CD14-positive monocyte (primary cell): ENCODE data around the gene AGPAT3. TPM values are rescaled to one million over a fixed set of nuclear protein-coding genes. Genes with fewer than 3 reads are reported as not detected.
A peak's percentile ranks its signal among the peaks of the same experiment; 100 is the strongest.

Source experiments
- DNase-seq, 3 donors: peaks; one replicate each; pipeline ENCODE4 v3.0.0-alpha.2; 2011 to 2022
- H2AFZ ChIP-seq: 2 replicates; pipeline ENCODE4 v1.6.0; 2012; ENCODE audit warnings: mild to moderate bottlenecking, low read depth, low read length, inconsistent platforms; ENCODE audit not compliant: insufficient read depth, poor library complexity, severe bottlenecking
- H3K27ac ChIP-seq, 2 donors: 1 replicate in 1 of 2; 2 replicates in 1 of 2; pipeline ENCODE4 v1.5.1; 2012 to 2013; ENCODE audit warnings: low read length in 2 of 2, control low read depth in 1 of 2, inconsistent platforms in 1 of 2, low read depth in 1 of 2, mild to moderate bottlenecking in 1 of 2
- H3K27me3 ChIP-seq, 2 donors: one replicate each; pipeline versions ENCODE4 v1.6.0 to v1.6.1; 2011 to 2013; ENCODE audit warnings: low read length in 2 of 2; ENCODE audit not compliant: control insufficient read depth in 2 of 2, insufficient read depth in 2 of 2
- H3K36me3 ChIP-seq, 2 donors: replicated peaks in 1 of 2; 1 replicate in 1 of 2; 2 replicates in 1 of 2; pipeline versions ENCODE4 v1.5.1 to v1.6.1; 2012 to 2013; ENCODE audit warnings: low read length in 2 of 2, control low read depth in 1 of 2, inconsistent platforms in 1 of 2, mild to moderate bottlenecking in 1 of 2; ENCODE audit not compliant: insufficient read depth in 2 of 2, control insufficient read depth in 1 of 2
- H3K4me1 ChIP-seq, 2 donors: 1 replicate in 1 of 2; 2 replicates in 1 of 2; pipeline versions ENCODE4 v1.5.1 to v1.6.1; 2012 to 2013; ENCODE audit warnings: low read length in 2 of 2, control low read depth in 1 of 2, inconsistent platforms in 1 of 2, mild to moderate bottlenecking in 1 of 2, moderate library complexity in 1 of 2; ENCODE audit not compliant: insufficient read depth in 2 of 2, control insufficient read depth in 1 of 2
- H3K4me2 ChIP-seq: replicated peaks from 2 replicates; pipeline ENCODE3; 2012; ENCODE audit warnings: low read length, moderate library complexity, mild to moderate bottlenecking; ENCODE audit not compliant: poor library complexity, severe bottlenecking; ENCODE audit errors: extremely low read depth
- H3K4me3 ChIP-seq, 3 experiments: fragments of 200-600 bp in 1 of 3; sonication (generic) in 1 of 3; replicated peaks in 1 of 3; 1 replicate in 2 of 3; 2 replicates in 1 of 3; pipeline ENCODE4 v1.5.1; 2011 to 2013; ENCODE audit warnings: low read length in 3 of 3, mild to moderate bottlenecking in 3 of 3, control low read depth in 2 of 3, low read depth in 2 of 3, inconsistent platforms in 1 of 3, moderate library complexity in 1 of 3
- H3K79me2 ChIP-seq: 2 replicates; pipeline ENCODE4 v1.6.0; 2012; ENCODE audit warnings: mild to moderate bottlenecking, control low read depth, inconsistent platforms, low read length, moderate library complexity; ENCODE audit not compliant: insufficient read depth
- H3K9ac ChIP-seq: 2 replicates; pipeline ENCODE4 v1.6.0; 2017; ENCODE audit warnings: low read length, mild to moderate bottlenecking; ENCODE audit not compliant: insufficient read depth, poor library complexity, severe bottlenecking
- H3K9me3 ChIP-seq, 2 donors: replicated peaks in 1 of 2; 1 replicate in 1 of 2; 2 replicates in 1 of 2; pipeline versions ENCODE4 v1.5.1 to v1.6.1; 2012 to 2013; ENCODE audit warnings: low read length in 2 of 2, control low read depth in 1 of 2; ENCODE audit not compliant: control insufficient read depth in 1 of 2, insufficient read depth in 1 of 2
- H4K20me1 ChIP-seq: 2 replicates; pipeline ENCODE4 v1.6.0; 2012; ENCODE audit warnings: mild to moderate bottlenecking, low read length, control low read depth, moderate library complexity; ENCODE audit not compliant: insufficient read depth
- H3K27ac Mint-ChIP-seq, 7 donors: one replicate each; pipeline ENCODE4 v1.8.0; 2020; ENCODE audit warnings: mild to moderate bottlenecking in 7 of 7, mixed read lengths in 7 of 7, moderate library complexity in 6 of 7, inconsistent platforms in 2 of 7
- H3K27me3 Mint-ChIP-seq, 3 donors: one replicate each; pipeline ENCODE4 v1.8.0; 2021 to 2022; ENCODE audit warnings: low read depth in 3 of 3, mild to moderate bottlenecking in 3 of 3, mixed read lengths in 3 of 3, moderate library complexity in 3 of 3, inconsistent platforms in 1 of 3
- H3K36me3 Mint-ChIP-seq, 2 donors: one replicate each; pipeline ENCODE4 v1.8.0; 2020; ENCODE audit warnings: mixed read lengths in 2 of 2, inconsistent platforms in 1 of 2, mild to moderate bottlenecking in 1 of 2
- H3K4me1 Mint-ChIP-seq: one replicate; pipeline ENCODE4 v1.8.0; 2020; ENCODE audit warnings: mild to moderate bottlenecking, mixed read lengths
- H3K4me3 Mint-ChIP-seq, 2 donors: one replicate each; pipeline ENCODE4 v1.8.0; 2020; ENCODE audit warnings: mild to moderate bottlenecking in 2 of 2, mixed read lengths in 2 of 2, moderate library complexity in 1 of 2
- H3K9me3 Mint-ChIP-seq, 7 donors: one replicate each; pipeline ENCODE4 v1.8.0; 2020 to 2022; ENCODE audit warnings: mixed read lengths in 7 of 7, mild to moderate bottlenecking in 6 of 7, moderate library complexity in 6 of 7, inconsistent platforms in 2 of 7
- CTCF ChIP-seq: fragments of 200-600 bp; IDR thresholded peaks from one replicate; pipeline ENCODE4 v1.8.0; 2022; ENCODE audit warnings: antibody characterized with exemption, mild to moderate bottlenecking
- WGBS: methylation state at CpG from one replicate; pipeline ENCODE4 v1.1.5; 2013; ENCODE audit warnings: missing lambda C conversion rate; ENCODE audit not compliant: insufficient coverage; 5-methylcytosine and 5-hydroxymethylcytosine counted together
- intact Hi-C, 2 donors: fragments of 100-400 bp; cut with micrococcal nuclease; formaldehyde crosslinking; loops; one replicate each; pipeline versions ENCODE4 v1.15.0 to v1.15.1; 2023
- polyA plus RNA-seq, 3 donors: library from polyadenylated mRNA; depleted of rRNA in 1 of 3; unstranded in 2 of 3; stranded (reverse) in 1 of 3; fragments of 300-500 nt in 2 of 3; fragments of >200 nt in 1 of 3; fragmentation: Illumina TruSeq in 2 of 3; gene quantifications; 1 replicate in 2 of 3; 2 replicates in 1 of 3; pipeline ENCODE4 v1.2.3, GENCODE V29; 2012 to 2021

The AGPAT3 gene
- polyA plus RNA-seq, 3 donors: 24.9 to 49.3 (median 26.2) TPM

GRCh38 chr21:43907751-43908150, 42.7 kb downstream of the AGPAT3 start:
- Histone ChIP-seq H3K4me1 (no peaks in the 10 kb centered on the region), H3K27ac (no peak overlapping the region), H2AFZ (no peak overlapping the region), H3K4me3 (no peak overlapping the region), H3K9ac (no peak overlapping the region), H3K79me2 (peaks cover 59% of the 10 kb centered on the region), H3K36me3 (peaks cover 36 to 91% of the 10 kb centered on the region in 2 donors), H3K9me3 (peaks cover 12 to 15% of the 10 kb centered on the region in 2 donors), H3K4me2 (no peak overlapping the region), H3K27me3 (no peaks in the 10 kb centered on the region), H4K20me1 (peaks cover 97% of the 10 kb centered on the region)
- intact Hi-C loops: no loop called here
- Mint-ChIP-seq H3K4me3 (no peak overlapping the region), H3K36me3 (peaks cover 68 to 88% of the 10 kb centered on the region in 2 donors), H3K9me3 (peaks cover 3 to 12% (median 9%) of the 10 kb centered on the region in 7 donors), H3K27ac (peak overlapping the region in 1 of 7 donors; percentile 38), H3K27me3 (peaks cover 0 to 3% (median 2%) of the 10 kb centered on the region in 3 donors), H3K4me1 (peaks cover 18% of the 10 kb centered on the region)
- DNase-seq: no peak
- 92% methylated on average over 20 of the region's 22 CpGs for WGBS
- TF ChIP-seq CTCF: no peak

- TF ChIP-seq CTCF: no peak
- H3K4me2 ChIP-seq: no peak overlapping the region
- 99% methylated on average over 8 of the region's 8 CpGs for WGBS
- H3K4me3 ChIP-seq: no peak overlapping the region
- H3K9me3 ChIP-seq: peaks cover 16 to 19% of the 10 kb centered on the region in 2 donors
- no peaks in the 10 kb centered on the region for H3K27me3 ChIP-seq
- H3K36me3 ChIP-seq: peaks cover 36 to 91% of the 10 kb centered on the region in 2 donors
- Mint-ChIP-seq H3K36me3 (peaks cover 70 to 88% of the 10 kb centered on the region in 2 donors), H3K9me3 (peaks cover 5 to 14% (median 12%) of the 10 kb centered on the region in 7 donors), H3K4me3 (no peak overlapping the region), H3K4me1 (peaks cover 18% of the 10 kb centered on the region), H3K27ac (peak overlapping the region in 1 of 7 donors; percentile 33), H3K27me3 (peaks cover 0 to 3% (median 2%) of the 10 kb centered on the region in 3 donors)
- peaks cover 97% of the 10 kb centered on the region for H4K20me1 ChIP-seq
- peaks cover 59% of the 10 kb centered on the region for H3K79me2 ChIP-seq
- intact Hi-C loops: no loop called here
- DNase-seq: no peak
- H3K4me1 ChIP-seq: no peaks in the 10 kb centered on the region
- no peak overlapping the region for H3K27ac ChIP-seq
- H3K9ac ChIP-seq: no peak overlapping the region
- H2AFZ ChIP-seq: no peak overlapping the region
Observed at GRCh38 chr21:43908167-43908566, 43.1 kb downstream of the AGPAT3 start.
